ENCODE measurements around the gene HTR2A.

Gene HTR2A

DNA sequence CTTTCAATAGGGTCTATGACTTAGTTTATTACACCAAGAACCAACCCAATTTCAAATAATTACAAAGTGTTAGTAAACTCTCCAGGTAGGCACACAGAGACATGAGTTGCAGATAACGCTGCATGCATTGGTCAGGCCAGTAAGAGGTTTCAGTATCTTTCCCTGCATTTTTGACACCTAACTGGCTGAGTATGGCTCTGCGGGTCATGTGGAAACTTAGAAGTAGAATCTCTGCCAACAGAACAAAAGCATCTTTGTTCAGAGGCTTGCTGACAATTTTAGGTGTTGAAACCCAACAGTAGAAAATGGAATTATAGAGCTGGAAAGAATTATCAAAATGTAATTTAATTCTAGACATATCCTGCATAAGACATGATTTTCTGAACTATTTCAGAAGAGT lies 25.3 kb downstream of the HTR2A start:
- no peak for DNase-seq (ENCODE audit: low read depth in 2 of 2)

DNA sequence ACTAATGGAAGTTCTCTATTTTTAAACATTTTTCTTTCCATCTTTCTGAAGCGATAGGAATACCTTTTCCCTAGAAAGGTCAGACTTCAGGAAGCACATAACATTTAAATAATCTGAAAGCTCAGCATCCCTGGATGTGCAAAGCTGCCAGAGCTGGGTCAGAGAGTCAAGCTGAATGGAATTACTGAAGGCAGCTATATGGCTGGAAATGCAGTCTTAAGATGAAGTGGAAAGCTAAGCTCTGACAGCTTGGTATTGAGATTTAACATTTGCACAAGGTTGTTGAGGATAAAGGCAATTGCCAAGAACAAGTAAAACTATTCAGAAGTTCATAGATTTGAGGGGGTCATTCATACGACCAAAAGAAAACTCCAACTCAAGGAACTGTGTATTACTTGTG lies 28.8 kb downstream of the HTR2A start:
- DNase-seq (ENCODE audit: low read depth in 2 of 2) = no peak

DNA sequence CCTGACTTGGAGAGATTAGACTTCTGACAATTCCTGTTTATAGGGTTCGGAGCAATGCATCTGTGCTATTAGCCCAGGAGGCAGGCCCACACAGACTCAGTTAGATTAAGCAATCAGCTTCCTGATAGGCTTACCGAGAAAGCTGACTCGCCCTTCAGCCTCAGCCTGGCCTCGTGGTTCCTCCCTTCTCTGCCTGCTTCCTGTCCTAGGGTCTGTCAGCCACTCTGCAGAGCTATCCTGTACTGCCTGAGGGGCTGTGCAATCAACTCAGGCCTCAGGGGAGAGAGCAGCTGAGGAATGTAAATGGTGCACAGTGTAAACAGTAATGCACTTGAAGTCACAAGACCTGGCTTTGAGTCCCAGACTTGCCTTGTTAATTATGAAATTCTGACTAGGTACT lies 30.7 kb downstream of the HTR2A start:
- DNase-seq (ENCODE audit: low read depth in 2 of 2) = no peak

DNA sequence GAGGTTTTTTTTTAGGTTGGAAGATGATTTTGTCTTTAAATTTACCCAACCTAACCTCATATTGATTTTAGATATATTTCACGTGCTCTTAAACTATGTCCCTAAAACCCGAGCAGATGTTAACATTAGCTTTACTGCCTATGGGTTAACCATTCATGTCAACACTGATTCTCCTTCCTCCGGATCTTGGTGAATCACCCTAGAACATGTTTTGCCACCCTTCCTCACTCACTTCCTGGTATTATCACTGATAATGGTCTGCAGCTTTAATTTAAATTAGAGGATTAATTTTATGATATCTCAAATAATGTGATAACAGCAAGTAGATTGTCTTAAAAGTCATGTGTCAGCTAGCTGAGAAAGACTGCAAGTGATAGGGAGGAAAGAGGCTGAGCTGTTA lies 31.9 kb downstream of the HTR2A start:
- DNase-seq (ENCODE audit: low read depth in 2 of 2) = no peak

DNA sequence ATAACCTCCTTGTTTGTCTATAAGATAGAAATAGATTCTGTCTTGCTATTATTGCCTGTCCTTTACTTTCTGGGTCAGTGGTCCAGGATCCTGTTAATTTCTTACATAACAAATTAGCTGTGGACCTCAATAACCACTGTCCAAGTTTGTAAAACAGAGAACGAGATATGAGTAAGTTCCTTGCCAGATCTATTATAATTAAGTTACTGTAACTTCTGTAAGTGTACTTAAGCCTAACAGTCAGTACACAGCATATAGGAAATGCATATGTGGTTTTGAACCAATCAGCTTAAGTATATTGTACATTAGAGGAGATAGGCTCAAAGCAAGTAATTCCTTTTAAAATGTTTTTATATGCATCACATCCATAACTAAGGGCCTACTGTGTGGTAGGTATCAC lies 34.9 kb downstream of the HTR2A start:
- DNase-seq (ENCODE audit: low read depth in 2 of 2) = no peak

DNA sequence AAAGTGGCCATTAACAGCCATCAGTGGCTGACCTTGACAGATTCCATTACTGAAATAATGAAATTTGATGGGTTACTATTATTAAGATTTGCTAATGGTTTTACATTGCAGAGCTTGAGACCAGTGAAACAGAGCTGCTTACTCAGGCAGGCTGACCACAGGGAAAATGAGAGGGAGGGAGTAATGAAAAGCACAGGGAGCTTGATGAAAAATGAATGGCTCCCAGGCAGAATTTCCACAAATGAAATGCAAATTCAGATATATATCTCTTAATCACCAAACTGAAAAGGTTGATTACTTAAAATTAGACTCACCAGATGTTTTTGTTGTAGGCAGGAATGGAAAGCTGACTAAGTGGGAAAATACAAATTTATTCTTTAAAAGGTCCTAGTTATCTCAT lies 36.1 kb downstream of the HTR2A start:
- DNase-seq (ENCODE audit: low read depth in 2 of 2) = no peak

DNA sequence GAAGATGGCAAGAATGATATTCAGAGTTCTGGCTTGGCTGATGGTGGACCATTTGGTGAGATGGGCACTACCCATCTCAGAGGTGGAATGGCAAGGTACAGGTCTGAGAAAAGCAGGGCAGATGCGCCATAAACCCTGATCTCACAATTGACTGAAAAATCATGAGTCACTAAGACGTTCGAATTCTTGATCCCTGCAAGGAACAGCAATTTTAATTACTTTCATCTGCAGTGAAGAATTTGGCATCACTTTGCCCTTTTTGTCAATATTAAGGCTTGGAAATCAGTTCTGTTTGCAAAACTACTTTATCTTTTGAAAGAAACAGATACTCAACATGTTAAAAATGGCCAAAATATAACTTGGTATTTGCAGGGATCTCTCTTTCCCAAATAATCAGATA lies 38.1 kb downstream of the HTR2A start:
- DNase-seq (ENCODE audit: low read depth in 2 of 2) = no peak

DNA sequence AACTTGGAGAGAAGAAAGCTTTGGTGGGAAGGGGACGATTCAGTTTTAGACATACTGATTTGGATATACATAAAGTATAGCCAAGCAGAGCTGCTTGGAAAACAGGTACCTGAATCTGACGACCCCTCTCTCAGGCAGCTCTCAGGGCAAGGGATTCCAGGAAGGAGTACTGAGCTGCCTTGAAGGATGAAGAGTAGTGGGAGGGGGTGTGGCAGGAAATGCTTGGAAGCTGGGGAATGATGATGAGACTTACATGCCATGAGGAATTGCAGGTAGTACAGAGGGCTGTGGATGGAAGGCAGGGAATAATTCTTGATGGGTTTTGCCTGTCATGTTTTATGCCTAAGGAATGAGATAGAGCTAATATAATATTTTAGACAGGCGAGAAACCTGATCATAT lies 38.7 kb downstream of the HTR2A start:
- no peak for DNase-seq (ENCODE audit: low read depth in 2 of 2)

DNA sequence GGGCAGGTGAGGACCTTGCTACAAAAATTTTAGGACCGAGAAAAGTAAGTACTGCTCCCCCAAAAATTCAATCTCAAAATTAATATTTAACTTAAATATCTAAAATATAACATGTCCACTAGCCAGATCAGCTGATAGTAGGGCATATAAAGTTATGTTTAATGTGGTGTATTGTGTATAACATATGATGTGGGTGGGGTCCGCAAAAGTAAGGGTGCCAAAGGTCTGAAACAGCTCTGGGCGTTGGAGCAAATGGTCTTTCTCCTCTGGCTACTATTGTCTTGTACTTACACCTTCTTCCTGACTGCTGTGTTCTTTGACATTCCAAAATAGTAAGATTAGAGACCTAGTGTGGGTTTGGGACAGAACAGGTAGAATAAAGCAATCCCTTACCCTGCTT lies 41.2 kb downstream of the HTR2A start:
- DNase-seq (ENCODE audit: low read depth in 2 of 2) = no peak

DNA sequence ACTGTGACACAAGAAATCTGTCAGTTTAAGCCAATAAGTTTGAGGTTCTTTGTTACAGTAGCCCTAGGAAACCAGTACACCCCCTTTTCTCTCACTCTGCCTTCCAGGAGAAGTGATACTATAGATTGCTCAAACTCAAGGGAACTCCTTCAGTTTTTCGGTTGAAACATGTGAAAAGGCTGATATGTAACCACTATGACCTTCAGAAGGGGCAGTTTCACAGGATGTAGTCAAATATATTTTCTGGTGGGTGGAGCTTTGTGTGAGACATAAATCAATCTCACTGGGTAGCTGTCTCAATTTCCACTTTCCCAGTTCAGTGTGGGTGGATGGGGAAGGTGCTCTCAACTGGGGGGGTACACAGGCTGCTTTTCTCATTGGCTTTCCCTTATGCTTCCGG lies 41.7 kb downstream of the HTR2A start:
- no peak for DNase-seq (ENCODE audit: low read depth in 2 of 2)

DNA sequence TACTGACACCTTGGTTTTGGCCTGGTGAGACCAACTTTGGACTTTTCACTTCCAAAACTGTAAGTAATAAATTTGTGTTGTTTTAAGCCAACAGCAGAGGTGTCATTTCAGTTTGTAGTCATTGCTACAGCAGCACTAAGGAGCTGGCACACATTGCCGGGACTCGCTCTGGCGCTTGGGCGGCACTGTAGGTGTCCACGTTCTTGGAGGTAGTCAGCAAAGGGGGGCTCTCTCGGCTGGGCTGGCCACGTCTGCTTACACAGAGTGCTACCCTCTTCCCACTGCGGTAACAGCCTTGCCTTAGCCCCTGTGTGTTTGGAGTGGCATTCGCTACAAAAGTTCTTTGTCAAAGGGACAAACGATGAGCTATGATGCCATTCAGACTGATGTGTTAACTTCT lies 44.7 kb downstream of the HTR2A start:
- no peak for DNase-seq (ENCODE audit: low read depth in 2 of 2)

DNA sequence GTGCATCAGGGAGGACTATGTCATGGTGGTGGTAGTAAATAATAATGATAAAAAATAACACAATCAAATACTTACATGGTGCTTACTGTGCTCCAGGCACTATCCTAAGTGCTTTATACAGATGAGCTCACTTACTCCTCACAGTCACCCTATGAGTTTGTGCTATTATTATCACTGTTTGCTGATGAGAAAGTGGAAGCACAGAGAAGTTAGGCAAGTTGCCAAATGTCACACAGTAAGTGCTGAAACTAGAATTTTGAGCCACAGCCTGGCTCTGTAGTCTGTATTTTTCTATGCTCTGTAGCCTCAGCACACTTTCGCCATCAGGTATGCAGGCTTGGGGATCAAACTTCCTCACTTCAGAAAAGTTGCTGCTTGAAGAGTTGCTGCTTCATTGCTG lies 46.6 kb downstream of the HTR2A start:
- DNase-seq (ENCODE audit: low read depth in 2 of 2) = no peak

DNA sequence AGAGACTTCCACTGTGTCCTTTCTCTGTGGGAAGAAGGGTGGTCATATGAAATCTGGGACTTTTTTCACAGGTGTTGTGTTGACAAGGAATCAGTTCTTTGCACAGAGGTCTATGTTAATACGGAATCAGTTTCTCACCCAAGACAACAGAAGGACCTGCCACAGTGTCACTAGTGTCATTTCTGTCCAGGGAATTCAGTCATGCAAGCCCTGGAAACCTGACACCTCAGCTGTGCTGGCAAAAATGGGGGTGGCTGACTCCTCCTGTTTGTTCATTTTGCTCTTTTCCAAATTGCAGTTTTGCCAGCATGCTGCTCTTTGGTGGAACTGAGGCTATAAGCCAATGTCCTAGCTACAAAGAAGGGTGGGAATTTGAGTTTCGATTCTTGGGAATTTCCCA lies 50.1 kb downstream of the HTR2A start:
- no peak for DNase-seq (ENCODE audit: low read depth in 2 of 2)

DNA sequence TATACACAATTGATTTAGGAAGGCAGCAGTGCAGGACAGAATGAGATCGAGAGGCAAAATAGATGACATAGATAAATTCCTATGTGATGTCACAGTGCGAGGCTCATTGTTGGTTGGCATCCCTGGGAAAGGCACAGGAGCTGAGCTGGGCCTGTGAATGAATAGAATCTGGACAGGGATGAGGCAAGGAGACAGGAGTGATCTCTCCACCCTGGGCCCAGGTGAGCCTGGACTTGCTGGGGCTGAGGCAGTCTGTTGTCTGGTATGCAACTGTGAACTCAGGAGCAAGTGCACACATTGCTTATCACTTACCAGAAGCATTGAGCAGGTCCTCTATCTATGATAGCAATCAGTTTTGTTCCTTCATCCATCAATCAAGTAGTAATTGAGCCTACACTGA lies 51.7 kb downstream of the HTR2A start:
- DNase-seq (ENCODE audit: low read depth in 2 of 2) = no peak

DNA sequence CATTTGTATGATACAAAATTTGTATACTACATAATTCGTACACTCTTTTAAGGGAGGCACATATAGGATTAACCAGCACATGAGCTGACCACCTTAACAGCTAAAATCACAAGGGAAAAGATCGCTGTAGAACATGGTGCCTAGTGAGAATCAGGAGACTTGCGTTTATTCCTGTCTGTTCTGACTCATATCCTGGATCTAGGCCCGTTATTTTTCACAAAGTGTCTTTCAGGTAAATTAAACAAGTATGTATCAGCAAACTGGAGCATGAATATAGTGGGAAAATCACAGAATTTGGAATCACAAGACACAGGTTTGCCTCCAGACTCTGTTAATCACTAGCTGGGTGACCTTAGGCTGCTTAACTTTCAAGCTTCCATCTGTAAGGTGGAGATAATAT lies 52.4 kb downstream of the HTR2A start:
- no peak for DNase-seq (ENCODE audit: low read depth in 2 of 2)

DNA sequence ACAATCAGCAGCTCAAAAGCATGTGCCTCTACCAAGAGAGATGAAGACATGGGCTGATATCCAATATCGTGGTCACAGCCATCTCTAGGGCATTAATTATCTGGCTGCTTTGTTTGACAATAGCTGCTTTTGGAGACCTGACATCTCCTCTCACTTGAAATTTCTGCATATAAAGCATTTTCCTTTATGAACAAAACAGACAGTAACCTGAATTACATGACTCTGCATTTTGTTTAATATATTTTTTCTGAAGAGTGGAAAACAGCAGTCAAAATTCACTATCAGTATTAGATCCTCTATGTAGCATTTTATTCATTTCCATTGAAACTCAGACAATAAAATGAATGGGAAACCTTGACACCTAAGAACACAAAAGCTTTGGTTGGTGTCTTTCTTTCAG lies 57.5 kb downstream of the HTR2A start:
- DNase-seq (ENCODE audit: low read depth in 2 of 2) = no peak

DNA sequence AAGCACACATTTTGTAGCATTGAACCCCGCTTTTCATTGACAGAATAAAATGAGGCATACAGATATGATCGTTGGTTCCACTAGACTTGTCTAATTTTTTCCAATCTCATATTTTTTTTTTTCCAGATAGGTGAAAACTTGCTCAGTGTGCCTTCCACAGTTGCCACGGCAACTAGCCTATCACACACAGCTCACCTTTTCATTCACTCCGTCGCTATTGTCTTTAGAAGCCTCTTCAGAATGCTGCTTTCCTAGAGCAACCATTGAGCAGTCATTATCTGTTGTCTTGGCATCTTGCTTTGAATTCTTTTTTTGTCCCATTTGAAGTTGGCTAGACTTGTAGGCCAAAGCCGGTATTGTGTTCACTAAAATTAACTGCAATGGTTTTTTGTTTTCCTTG lies 62.2 kb downstream of the HTR2A start:
- DNase-seq (ENCODE audit: low read depth in 2 of 2) = no peak

DNA sequence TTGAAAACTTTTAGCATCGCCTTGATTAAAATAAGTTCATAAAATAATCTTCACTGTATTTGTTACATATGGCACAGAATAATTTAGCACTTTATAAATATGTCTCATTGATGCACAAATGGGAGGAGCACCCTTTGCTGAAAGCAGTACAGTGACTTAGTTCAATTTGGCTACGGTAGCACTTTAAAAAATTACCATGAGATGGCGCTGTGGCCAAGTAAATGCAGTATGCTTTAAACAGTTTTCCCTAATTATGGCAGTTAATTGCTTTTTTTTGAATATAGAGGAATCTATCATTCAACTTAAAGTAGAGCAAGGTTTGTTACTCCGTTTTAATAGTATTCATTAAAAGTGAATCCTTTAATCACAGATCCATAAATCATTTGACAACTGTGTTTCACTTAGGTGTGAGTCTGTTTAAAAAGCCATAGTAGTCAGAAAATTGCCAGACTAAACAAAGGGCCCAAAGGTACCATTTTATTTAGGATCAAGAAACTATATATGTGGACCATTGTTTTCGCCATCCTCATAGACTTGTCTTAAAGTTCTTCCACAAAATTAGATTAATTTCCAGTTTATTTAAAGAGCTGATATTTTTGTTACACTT lies 65.2 kb downstream of the HTR2A start:
- DNase-seq (ENCODE audit: low read depth in 2 of 2) = peak; percentile 1 to 18

DNA sequence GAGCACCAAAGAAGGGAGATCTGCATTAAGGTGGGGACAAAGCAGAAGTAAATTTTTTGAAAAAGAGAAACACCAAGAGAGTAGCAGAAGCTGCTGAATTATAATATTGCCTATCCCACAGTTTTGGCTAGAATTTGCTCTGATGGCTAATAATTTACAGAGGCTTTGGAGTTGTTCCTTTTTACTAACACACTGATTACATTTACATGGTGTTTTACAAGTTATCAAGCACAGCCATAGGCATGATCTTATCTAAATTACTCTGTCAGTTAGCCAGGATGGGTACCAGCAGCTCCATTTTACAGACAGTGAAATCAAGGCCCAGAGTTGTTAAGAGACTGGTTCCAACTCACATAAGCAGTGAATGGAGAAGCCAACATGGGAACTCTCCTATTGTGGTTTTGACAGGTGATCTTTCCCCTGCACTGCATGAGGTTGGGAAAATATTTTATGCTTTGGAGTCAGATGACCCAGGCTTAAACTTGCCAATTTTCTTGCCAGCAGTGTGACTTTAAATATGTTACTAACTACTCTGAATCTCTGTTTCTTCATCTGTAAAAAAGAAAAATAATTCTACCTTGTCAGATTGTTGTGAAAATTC lies 66.3 kb downstream of the HTR2A start:
- DNase-seq (ENCODE audit: low read depth in 2 of 2) = no peak

DNA sequence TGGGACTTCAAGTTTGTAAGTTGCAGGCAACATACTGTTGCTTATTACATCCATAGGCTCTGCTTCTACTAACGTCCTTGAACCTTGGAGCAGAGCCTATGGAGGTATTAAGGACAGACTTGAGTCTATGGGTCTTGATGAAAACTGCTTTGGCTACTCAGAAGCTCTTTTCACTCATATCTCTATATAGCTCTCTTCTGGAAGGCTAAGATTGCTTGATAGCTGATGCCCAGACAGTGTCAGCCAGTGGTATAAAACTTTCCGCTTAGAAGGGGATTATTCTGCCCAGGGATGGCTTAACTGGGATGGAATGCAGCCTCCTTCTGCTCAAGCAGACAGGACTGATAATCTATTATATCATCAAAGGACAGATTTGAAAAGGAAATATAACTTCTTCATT lies 74.3 kb downstream of the HTR2A start:
- no peak for DNase-seq (ENCODE audit: low read depth in 2 of 2)

DNA sequence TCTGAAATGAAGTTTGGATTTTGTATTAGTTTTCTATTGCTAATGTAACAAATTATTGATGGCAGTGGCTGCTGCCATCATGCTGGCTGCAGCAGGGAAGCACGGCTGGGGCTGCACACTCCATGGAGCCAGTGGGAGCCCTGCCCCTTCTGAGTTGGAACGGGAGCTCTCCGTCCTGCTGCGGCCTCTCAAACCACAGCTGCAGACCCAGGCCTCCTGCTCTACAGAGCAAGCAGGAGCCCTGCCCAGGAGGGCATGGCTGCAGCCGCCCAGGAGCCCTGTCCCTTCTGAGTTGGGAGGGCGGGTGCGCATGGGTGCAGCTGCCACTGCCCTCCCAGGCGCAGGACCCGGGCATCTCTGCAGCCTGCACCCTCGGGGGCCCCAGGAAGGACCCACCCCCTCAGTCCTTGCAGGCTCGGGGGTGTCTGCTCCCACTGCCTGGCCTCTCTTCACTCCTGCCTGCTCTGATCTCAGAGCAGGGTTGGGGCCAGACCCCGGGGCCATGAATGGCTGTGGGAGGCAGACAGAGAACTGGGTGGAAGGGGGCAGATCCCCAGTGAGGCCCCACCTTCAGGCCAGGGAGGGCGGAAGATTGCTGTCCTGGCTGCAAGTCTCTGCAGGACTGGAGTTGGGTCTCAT lies 78.9 kb downstream of the HTR2A start:
- DNase-seq (ENCODE audit: low read depth in 2 of 2) = no peak

DNA sequence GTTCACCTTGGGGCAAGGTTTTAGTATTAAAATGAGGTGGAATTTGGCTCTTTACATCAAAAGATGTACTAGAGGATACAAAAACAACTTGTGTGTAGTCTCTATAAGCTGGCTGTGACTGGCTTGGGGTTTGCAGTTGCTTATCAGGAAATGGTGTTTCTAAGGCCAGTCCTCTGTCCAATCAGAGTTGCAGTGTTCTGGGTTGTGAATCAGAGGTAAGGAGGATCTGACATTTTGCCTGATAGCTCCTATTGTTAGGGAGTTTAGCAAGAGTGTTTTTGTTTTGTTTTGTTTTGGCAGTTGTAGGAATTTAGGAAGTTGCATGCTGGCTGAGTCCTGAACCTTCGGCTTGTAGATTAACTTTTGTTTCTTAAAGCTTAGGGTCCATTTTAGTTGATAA lies 79.8 kb downstream of the HTR2A start:
- no peak for DNase-seq (ENCODE audit: low read depth in 2 of 2)

DNA sequence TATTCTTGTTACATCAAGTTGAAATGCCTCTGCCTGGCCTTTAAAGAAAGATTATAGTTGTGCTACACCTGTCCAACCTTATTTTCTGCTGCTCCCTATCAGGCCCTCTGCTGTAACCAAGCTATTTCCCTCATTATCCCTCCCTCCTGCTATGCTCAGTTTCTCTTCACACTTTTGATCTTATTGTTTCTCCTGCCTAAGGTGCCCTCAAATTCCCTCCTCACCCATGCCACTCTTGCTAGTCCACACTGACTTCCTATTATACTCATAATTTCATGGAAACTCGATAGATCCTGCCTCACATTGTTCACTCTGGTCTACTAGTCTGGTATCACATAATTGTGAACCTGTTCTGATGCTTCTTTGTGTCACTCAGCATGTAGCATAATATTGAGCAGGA lies 80.5 kb downstream of the HTR2A start:
- no peak for DNase-seq (ENCODE audit: low read depth in 2 of 2)

DNA sequence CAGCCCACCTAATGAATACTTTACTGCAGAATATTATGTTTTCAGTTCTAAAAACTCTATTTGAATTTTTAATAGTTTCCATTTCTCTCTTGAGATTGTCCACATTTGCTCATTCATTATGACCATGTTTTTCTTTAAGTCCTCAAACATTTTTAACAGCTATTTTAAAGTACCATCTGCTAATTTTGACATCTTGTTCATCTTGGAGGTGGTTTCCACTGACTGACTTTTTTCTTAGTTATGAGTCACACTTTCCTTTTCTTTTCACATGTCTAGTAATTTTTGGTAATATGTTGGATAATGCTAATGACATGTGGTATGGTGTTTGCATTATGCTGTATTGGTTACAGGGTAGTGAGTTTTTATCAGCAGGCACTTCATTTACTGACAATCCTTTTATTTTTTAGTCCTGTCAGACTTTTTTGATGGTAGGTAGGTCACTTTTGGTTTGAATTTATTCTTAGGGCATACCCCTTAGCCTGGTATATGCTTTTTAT lies 84.5 kb downstream of the HTR2A start:
- DNase-seq (ENCODE audit: low read depth in 2 of 2) = no peak

Measured in activated CD4-positive, alpha-beta T cell treated with anti-CD3 and anti-CD28 coated beads for 24 hours (primary cell).